Stimulated activated CD8-positive, alpha-beta memory T cell treated with anti-CD3 and anti-CD28 coated beads, Interleukin-4, amount 100 ng/mL, for 4 hours (primary cell): ENCODE measurements around the gene PSMD2.
"Not testable (repeated sequence)": the region's sequence is repeated elsewhere in the genome, so short reads cannot be mapped to it uniquely, and the experiment has no call there.

Experiments used
- DNase-seq, 2 donors: peaks; one replicate each; pipeline ENCODE4 v3.0.0-alpha.2; 2020; ENCODE audit warnings: low read depth in 2 of 2, low spot score in 1 of 2

Gene PSMD2

DNA sequence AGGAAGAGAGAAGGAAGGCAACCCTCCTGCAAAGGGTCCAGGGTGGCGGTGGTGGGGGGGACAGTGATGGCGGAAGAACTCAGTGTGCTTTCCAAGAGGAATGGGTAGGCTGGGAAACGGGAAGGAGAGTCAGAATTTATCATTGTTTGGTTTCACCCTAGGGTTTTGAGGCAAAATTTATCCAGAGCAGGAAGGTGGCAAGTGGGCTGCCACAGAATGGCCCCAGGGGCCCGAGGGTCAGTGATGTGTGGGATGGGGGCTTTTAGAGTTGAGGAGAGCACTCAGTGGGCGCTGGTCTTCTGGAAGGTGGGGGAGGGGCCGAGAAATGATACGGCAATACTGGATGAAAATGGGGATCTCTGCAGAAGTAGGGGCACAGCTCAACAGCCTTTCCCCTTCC lies 38.9 kb downstream of the PSMD2 start:
- no peak for DNase-seq

DNA sequence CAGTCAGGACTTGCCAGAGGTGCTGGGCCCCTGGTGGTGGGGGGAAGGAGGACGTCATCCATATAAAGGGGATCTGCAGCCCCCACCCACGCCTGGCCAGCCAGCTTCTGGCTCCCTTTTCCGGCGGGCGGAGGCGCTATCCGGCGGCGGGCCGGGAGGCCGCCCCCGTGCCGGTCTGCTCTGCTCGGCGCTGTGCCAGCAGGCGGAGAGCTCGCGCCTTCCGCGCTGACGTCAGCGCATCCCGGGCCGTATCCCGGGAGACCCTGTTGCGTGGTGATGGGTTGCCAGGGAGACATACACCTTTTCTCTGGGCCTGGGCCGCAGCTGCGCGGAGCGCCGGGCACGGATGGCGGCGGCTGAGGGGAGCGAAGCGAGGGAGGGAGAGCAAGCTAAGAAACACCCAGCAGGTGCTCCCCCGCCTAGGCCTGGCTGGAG lies 39.5 kb downstream of the PSMD2 start:
- DNase-seq: no peak

DNA sequence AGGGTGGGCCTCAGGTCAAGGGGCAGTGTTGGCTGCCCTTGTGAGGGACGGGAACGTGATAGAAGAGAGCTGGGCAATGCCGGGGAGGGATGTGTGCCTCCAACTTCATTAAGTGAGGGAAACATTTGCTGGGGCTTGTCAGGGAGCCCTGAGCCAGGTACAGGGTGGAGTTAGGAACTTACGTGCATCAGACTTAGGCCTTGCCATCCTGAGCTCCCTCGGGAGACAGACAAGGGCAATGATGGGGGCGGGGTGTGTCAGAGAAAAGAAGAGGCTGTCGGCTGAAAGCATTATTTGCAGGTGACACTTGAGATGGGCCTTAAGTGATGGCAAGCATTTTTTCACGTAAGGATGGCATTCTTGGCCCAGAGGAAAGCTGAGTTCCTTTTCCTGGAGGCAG lies 40.0 kb downstream of the PSMD2 start:
- no peak for DNase-seq

DNA sequence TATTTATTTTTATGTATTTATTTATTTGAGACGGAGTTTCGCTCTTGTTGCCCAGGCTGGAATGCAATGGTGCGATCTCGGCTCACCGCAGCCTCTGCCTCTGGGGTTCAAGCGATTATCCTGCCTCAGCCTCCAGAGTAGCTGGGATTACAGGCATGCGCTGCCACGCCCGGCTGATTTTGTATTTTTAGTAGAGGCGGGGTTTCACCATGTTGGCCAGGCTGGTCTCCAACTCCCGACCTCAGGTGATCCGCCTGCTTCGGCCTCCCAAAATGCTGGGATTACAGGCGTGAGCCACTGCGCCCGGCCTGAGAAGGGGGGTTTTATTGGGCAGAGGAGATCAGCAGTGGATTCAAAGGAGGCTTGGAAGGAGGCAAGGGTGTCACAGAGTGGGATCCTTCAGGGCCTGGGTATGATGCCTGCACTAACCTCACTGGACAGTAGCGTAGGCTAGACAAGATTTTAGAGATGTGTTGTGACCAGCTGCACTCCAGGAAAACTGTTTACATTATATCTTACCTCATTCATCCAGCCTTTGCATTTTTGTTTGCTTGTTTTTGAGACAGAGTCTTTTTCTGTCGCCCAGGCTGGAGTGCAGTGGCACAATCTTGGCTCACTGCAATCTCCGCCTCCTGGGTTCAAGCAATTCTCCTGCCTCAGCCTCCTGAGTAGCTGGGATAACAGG lies 40.6 kb downstream of the PSMD2 start:
- DNase-seq: not testable (repeated sequence)

DNA sequence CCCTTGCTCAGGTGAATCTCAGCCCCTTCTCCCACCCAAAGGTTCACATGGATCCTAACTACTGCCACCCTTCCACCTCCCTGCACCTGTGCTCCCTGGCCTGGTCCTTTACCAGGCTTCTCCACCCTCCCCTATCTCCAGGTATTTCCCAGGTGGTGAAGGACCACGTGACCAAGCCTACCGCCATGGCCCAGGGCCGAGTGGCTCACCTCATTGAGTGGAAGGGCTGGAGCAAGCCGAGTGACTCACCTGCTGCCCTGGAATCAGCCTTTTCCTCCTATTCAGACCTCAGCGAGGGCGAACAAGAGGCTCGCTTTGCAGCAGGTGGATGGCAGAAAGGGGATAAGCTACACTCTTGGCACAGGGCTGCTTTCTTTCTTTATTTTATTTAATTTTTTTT lies 42.9 kb downstream of the PSMD2 start:
- DNase-seq: no peak

DNA sequence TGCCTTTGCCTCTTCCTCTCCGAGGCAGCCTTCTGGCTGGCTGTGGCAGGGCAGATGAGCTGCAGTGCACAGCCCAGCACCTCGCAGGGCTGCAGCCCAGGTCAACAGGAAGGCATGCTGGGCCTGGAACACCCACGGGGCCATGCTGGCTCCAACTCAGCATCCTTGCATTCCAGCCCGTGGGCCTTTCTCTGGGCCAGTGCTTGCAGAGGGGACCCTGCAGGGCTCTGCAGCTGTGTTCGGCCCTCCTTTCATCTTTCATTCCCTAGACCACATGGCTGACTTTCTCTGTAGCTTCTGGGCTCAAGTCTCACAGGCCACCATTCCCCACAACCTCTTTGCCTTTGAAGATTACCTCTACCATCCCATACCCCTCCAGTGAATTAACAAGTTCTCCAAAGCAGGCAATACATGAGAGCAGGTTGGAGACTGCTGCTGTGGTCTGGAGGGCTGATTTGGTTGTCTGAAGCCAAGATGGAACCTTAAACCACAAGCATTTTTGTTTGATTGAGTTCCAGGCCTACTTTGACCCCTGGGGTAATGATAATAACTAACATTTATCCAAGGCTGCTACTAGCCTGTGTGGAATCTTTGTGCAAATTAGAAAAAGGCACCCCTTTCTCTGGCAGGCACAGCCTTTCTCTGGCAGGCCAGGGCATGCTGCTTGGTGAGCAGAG lies 44.3 kb downstream of the PSMD2 start:
- DNase-seq: no peak

DNA sequence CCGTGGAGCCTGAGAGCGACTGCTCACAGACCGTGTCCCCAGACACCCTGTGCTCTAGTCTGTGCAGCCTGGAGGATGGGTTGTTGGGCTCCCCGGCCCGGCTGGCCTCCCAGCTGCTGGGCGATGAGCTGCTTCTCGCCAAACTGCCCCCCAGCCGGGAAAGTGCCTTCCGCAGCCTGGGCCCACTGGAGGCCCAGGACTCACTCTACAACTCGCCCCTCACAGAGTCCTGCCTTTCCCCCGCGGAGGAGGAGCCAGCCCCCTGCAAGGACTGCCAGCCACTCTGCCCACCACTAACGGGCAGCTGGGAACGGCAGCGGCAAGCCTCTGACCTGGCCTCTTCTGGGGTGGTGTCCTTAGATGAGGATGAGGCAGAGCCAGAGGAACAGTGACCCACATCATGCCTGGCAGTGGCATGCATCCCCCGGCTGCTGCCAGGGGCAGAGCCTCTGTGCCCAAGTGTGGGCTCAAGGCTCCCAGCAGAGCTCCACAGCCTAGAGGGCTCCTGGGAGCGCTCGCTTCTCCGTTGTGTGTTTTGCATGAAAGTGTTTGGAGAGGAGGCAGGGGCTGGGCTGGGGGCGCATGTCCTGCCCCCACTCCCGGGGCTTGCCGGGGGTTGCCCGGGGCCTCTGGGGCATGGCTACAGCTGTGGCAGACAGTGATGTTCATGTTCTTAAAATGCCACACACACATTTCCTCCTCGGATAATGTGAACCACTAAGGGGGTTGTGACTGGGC lies 45.7 kb downstream of the PSMD2 start:
- DNase-seq: no peak

DNA sequence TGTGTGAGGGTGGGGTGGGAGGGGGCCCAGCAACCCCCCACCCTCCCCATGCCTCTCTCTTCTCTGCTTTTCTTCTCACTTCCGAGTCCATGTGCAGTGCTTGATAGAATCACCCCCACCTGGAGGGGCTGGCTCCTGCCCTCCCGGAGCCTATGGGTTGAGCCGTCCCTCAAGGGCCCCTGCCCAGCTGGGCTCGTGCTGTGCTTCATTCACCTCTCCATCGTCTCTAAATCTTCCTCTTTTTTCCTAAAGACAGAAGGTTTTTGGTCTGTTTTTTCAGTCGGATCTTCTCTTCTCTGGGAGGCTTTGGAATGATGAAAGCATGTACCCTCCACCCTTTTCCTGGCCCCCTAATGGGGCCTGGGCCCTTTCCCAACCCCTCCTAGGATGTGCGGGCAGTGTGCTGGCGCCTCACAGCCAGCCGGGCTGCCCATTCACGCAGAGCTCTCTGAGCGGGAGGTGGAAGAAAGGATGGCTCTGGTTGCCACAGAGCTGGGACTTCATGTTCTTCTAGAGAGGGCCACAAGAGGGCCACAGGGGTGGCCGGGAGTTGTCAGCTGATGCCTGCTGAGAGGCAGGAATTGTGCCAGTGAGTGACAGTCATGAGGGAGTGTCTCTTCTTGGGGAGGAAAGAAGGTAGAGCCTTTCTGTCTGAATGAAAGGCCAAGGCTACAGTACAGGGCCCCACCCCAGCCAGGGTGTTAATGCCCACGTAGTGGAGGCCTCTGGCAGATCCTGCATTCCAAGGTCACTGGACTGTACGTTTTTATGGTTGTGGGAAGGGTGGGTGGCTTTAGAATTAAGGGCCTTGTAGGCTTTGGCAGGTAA lies 46.5 kb downstream of the PSMD2 start:
- DNase-seq: no peak

DNA sequence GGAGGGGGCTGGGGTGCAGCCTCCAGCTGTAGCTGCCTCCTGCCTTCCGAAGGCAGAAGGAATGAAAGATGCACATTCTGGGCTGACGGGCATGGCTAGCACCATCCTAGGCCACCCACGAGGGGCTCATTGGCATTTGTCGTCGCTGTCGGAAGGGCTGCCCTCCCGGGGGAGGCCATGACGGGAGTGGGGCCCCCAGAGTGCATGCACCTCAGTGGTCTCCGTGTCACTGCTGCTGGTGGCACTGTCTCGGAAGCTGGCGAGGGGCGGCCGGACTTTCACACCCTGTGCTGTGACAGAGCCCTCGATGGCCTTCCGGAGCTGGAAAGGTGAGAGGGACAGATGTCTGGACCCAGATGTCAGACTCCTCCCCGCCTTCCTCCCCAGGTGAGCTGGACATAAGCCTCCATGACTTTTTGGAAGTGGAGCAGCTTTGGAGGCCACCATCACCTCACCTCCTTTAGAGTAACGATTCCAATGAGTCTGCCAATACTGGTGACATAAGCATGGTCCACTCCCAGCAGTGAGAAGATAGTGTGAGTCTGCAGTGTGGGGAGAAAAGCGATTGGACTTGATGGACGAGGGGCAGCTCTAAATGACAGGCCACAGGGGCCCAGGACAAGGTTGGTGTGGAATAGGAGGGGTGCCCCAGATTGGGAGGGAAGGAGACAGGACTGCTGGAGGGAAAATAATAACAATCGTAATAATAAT lies 47.6 kb downstream of the PSMD2 start:
- no peak for DNase-seq

DNA sequence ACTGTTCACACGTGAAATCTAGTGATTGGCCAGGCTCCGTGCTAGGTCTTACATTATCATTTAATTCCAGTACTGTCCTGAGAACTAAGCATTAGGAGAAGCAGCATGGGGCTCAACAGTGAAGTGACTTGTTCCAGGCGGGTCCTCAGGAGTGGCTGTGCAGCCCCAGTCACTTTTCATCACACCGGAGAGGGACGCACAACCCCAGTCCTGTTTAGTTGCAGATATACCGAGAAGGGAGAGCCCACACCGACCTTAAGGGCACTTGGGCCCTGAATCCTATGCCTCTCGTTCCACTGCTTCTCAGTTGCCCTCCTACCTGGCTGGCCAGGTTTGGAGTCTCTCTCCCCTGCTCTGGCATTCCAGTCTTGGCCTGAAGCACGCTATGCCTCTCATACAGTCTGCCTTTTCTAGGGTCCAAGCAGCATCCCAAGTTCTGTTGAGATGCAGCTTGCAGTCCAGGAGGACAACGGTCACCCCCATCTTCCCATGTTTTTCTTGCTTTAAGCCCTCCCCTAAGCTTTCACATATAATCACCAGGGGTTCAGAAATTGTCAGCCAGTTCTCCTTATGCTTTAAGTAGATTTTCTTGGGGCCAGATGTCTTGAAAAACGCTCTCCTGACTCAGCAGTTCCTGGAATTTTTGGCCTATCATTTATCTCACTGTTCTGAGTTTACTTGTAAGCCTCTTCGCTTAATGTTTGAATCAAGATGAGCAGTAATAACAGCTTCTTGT lies 48.4 kb downstream of the PSMD2 start:
- no peak for DNase-seq

DNA sequence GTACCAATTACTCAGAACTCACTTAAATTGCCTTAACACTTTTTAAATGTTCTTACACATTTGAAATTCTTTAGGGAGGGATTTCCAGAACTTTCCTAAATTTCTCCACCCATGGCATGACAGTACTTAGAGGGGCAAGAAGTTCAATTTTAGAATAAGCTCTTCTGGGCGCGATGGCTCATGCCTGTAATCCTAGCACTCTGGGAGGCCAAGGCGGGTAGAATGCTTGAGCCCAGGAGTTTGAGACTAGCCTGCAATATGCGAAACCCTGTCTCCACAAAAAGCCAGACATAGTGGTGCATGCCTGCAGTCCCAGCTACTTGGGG lies 49.0 kb downstream of the PSMD2 start:
- DNase-seq: no peak

DNA sequence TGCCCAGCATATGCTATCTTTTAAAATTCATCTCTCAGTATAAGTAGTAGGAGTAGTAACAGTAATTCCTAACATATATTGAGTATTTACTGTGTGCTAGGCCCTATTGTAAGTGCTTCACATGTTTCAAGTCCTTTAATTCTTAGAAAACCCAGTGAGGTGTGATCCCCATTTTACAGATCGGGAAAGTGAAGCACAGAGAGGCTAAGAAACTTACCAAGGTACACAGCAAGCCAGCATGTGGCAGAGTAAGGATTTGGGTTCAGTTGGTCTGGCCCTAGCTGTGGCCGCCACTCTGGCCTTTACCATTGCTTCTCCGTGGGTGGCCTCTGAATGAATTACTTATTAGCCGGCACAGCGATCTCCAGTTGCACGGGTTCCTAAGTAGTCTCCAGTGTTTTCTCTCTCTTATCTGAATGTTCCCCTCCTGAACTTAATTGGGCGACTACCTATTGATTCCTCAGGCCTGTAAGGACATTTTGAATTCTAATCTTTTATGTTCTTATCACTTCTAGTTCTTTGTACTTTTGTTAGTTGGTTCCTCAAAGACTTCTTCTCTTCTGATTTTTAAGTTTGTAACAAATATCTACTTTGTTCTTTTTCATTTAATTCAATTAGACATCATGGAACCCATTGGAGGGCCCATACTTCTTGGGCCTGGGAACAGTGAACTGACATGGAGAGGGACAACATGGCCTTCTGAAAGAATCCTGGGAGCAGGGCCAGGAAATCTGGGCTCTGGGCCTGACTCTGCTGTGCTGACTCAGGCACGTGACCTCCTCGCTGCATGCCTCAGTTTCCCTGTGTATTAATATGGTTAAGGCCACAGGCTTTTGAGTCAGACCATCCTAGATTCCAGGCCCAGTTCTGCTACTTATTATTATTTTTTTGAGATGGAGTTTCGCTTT lies 50.8 kb downstream of the PSMD2 start:
- no peak for DNase-seq

DNA sequence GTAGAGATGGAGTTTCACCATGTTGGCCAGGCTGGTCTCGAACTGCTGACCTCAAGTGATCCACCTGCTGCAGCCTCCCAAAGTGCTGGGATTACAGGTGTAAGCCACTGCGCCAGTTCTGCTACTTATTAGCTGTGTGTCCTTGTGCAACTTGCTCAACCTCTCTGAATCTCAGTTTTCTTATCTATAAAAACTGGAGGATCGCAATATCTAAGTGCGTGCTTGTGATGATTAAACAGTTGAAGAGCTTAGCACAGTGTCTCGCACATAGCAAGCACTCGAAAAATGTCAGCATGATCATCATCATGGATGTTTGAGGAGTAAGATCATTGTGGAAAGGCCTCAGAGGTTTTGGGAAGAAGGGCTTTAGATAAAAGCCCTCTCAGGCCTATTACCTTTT lies 51.6 kb downstream of the PSMD2 start:
- no peak for DNase-seq

DNA sequence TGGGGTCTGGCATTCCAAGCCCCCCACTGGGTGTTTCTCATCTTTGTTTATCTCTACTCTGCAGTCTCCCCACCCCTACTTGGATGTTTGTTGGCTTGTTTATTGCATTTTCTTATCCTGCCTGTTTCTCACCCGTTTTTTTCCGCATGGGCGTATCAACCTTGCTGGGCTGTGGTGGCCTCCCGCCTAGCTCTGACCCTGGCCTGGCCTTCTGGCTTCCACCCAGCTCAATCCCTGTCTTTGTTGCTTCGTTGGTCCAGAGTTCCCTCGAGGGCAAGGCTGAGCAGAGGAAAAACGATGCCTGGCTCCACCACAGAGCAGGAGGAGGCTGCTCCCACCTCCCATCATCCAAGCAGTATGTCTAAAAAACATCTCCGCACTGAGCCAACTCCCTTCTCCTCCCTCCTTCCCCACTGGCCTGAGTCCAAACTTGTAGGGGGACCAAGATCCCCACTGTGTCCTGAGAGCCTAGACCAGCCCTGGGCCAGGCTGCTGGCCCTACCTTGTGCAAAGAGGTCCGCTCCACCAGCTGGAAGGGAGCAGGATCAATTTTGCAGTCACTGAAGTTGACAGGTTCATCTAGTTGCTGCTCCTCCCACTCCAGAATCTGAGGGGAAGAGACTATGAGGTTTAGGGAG lies 52.6 kb downstream of the PSMD2 start:
- DNase-seq: no peak

DNA sequence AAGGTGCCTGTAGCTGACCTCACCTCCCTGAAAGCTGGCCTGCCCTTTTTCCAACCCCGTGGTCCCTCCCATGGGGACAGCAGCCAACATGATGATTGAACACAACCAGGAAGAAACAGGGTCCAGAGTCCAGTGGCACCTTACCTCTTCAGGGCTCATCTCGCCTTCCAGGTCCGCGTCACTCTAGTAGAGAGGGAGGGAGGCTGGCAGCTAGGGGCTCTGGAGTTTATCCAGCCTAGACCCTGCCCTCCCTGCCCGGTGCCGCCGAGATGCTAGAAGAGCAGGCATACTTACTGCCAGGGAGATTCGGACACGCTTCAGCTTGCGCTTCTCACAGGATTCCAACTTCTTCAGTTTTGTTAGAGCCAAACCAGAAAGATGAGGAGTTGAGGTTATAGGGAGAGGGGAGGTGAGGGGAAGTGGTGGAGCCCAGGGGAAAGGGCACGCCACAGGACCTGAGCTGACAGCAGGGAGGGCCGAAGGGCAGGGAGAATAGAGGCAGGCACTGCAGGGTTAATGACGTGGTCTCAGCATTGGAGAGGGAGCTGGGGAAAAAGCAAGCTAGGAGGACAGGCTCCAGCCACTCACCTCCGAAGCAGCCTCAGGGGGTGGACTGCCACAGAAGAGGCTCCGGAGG lies 53.2 kb downstream of the PSMD2 start:
- no peak for DNase-seq

DNA sequence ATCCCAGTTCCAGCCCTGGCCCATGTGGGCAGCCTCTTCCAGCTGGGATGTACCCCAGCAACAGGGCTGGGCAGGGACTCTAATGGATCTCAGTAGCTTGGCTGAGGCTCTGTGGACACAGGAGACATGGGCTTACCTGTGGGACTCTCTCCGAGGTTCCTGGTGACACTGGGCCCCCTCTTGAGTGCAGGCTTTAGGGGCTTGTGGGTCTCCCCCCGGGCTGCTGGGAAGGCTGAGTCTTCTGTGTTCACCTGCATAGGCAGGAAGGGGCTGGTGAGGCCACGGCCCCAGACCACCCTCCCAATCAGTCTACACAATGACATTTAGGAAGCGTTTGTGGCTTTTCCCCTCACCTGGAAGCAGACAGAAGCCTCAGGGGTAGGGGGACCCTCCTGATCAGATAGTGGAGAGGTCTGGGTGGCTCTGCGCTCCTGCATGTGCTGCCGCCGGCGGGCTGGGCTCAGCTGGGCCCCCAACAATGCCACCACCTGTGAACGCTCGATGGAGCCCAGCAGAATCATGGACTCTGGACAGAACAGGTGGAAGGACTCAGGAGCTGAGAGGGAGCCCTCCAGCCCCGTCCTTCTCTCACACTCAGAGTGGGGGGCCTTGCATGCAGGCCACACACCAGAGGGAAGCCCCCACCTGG lies 54.0 kb downstream of the PSMD2 start:
- no peak for DNase-seq

DNA sequence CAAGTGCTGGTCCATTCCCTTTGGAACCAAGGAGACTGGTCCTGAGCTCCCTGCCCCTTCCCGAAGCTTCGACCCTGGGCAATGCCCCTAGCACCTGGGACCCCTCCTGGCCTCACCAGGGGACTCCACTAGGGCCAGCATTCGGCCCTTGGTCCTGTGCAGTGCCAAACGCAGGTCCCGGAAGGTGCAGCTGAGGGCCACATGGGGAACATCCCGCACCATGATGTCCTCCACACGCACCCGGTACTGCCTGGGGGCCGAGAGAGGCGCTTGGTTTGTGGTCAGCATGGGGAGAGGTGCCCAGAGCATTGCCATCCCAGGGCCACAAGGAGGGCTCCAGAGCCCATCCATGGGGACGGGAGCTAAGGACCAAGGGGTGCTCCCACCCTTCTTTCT lies 54.5 kb downstream of the PSMD2 start:
- no peak for DNase-seq
